GM21529 (cell line): ENCODE data around the gene HAND2.

Experiments used
- ATAC-seq: cut with Tn5 transposase; IDR thresholded peaks from one replicate; pipeline ENCODE4 v1.9.1; 2021; ENCODE audit not compliant: unreplicated experiment

Gene HAND2

GRCh38 chr4:173536808-173537429, 6.9 kb upstream of the HAND2 start:
- peak; percentile 51 for ATAC-seq

DNA sequence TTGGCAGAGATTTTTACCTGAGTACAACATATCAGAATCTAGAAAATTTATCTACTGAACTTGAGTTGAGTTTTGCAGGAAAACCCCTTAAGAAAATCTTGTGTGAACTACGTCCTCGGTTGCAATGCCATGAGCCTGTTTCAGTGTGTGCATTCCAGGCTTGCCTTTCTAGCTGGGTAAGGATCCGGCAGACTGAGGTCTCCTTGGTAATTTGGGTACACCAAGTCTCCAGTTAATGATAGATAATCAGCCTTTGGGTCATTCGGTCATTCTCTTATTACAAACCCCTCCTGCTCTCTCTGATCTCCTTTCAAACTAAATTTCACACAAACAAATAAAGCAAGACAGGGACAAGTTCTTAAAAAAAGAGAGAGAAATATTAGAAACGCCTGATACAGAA, 5.9 kb upstream of the HAND2 start:
- ATAC-seq = no peak

DNA sequence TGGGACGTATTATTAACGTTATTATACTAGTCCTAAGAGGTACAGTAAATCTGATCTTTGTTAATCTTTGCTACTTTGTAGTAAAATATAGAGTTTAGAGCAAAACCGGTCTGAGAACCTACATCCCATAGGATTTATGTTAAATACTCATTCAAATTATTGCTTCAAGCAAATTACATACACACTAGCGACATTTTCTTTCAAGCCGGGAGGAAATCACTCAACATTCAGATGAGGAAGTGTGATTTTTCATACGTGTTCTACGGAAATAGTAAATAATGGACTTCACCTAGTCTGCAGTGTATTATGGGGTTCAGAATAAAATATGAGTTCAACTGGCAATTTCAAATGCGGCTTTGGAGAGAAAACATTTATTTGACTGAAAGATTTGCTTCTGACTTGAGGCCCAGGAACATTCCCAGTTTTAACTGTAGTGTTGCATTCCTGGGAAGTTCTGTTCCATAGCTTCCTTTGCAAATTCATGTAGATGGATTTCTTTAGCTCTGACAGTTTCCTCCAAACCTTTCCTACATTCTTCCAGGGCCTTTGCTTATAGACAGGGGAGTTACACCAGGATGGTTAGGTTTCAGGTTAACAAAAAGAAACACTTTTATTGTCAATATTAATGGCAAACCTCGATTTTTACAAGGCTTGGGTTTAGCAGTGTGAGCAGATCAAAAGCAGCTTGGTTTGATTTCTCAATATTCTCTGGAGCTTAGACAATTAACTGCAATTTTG, 5.3 kb upstream of the HAND2 start:
- no peak for ATAC-seq

- no peak for ATAC-seq
Measured at GRCh38 chr4:173534434-173534833, 4.4 kb upstream of the HAND2 start.

DNA sequence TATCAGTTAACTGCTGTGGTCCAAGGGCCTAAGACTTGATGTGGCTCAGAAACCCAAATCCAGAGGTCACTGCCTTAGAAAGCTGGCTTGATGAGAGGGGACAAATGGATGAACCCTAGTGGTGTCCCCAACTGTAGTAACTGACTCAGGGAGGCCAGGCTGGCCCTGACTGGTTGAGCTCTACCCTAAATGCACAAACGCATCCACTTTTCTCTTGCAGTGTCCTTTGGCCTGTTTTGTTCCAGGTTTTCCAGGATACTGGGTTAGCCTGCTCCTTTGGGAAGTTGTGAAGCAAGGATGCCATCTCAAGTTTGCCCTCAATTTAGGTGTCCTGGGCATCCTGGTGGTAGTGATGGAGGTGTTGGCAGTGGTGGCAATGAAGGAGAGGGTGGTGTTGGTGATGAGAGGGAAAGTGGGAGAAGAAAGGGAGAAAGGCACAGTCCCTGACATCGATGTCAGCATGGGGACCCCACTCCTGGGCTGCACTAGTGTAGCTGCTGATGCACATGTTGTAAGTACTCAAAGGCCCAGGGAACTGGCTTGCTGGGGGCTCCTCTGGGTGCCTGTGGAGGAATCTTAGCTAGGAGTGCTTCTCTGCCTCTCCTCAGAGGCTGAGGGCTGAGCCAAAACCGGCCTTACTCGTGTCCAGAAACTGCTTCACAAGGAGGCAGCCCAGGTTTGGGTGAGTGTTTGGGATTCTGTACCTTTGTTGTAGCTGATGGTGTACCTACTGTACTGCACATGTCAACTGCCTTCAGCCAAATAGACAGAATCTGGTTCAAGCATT, 2.9 kb upstream of the HAND2 start:
- no peak for ATAC-seq

GRCh38 chr4:173531086-173531965, 1.3 kb upstream of the HAND2 start:
- no peak for ATAC-seq

- ATAC-seq = no peak
Measured at GRCh38 chr4:173530326-173531085, 477 bp upstream of the HAND2 start.

GRCh38 chr4:173528378-173529321, 1.4 kb downstream of the HAND2 start:
- no peak for ATAC-seq

DNA sequence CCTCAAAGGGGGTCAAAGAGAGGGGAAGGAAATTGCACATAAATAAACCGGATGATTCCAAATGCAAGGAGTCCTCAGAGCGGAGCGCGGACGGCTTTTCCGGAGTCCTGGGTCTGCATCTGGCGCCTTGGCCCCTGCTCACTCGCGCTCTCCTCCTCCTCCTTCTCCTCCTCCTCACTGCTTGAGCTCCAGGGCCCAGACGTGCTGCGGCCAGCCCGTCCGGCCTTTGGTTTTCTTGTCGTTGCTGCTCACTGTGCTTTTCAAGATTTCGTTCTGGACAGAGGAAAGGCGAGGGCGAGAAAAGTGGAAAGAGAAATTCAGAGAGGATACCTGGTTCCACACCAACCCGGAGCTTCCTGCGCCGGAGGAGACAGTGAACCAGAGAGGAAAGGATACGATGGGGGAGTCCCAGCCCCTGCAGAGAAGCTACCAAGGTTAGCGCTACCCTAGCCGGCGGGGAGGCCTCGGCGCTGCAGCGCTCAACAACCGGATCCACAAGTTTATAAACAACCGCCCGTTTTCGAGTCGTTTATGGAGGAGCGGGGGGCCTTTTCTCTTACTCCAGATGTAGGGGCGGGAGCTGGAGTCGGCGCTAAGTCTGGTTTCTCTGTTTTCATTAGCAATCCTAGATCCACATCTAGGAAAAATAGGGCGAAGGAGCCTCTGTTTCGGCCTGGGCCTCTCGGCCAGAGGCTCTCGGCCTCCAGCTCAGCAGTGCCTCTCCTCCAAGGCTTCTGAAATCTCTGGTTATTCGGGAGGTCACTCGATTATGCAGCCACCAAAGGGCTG, 2.7 kb downstream of the HAND2 start:
- ATAC-seq = no peak

DNA sequence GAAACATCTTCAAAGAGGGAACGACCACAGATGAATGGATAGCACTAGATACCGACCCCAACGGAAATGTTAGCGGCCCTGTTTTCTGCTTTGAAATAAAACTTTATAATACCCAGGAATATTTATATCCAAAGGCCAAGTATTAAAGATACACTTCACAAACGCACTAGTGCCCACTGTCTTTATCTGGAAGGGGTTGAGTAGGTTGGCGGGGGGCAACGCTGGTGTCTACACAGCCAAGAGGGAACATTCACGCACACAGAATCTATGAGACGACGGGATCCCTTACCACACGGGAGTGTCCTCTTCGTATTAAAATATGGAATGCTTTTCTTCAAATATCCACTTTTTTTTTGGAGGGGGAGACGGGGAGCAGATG, 3.3 kb downstream of the HAND2 start:
- no peak for ATAC-seq

DNA sequence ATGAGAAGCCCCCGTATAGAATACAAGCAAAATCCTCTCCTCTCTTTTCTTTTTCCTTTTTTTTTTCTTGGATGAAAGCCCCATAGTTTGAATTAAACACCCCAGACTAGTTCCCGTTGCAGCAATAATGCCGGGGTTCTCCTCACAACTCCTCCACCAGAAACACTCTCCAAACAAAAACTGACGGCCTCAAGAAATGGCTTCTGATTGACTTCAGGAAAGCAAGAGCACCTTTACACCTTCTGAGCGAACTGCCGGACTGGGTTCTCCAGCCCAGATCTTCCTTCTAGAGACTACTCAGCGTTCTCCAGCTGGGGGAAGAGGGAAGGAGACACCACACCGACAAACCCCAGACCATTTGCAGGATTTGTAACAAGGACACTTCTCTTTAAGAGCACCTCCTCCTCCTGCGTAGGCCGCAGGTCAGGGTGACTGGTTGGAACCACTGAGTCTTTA, 4.0 kb downstream of the HAND2 start:
- ATAC-seq = no peak

GRCh38 chr4:173525118-173526011, 4.7 kb downstream of the HAND2 start:
- no peak for ATAC-seq

- no peak for ATAC-seq
Measured at GRCh38 chr4:173524218-173525117, 5.6 kb downstream of the HAND2 start.

GRCh38 chr4:173522951-173523395, 7.1 kb downstream of the HAND2 start:
- ATAC-seq = no peak

DNA sequence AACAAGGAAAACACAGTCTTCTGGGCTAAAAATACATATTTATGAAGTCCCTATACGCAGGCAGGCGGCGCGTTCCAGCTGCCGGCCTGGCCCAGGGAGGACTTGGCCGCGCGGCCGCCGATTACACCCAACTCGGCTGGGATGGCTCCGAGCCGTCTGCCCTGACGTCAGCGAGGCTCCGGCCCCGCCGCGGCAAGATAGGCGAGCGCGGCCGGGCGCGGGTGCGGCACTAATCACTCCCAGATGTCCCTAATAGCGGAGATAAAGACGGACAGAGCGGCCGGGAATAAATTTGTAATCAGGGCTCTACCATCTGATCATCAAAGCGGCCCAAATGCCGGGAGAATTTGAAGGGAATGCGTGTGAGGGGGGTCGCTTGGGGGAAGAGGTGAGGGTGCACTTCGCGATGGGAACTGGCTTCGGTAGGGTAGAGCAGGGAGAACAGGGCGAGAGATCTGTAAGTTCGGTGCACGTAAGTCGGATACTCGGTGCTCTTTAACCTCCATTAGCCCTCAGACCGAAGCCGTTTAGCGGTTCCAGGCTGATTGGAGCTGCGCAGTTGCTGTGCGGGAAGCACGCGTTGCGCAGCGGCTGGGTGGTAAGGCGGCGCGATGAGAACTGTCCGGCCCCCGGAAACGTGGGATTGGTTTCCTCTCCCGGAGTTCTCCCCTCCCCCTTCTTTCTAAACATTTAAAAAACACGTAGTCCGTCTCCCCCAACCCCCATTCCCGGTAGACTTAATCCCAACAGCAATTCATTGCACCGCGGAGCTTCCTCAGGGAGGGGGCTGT, 7.7 kb downstream of the HAND2 start:
- ATAC-seq = no peak
